Endodermal cell (in vitro differentiated cells): ENCODE measurements around the gene EYS. TPM values are rescaled to one million over a fixed set of nuclear protein-coding genes. Genes with fewer than 3 reads are reported as not detected.

Experiments
- DNase-seq: peaks from one replicate; pipeline ENCODE4 v3.0.0-alpha.2; 2017
- H3K27ac ChIP-seq: 2 replicates; pipeline ENCODE4 v1.5.1; 2013; ENCODE audit warnings: mild to moderate bottlenecking, low read depth, low read length, moderate library complexity
- H3K27me3 ChIP-seq: 2 replicates; pipeline ENCODE4 v1.6.1; 2013; ENCODE audit warnings: mild to moderate bottlenecking, low read length, moderate library complexity; ENCODE audit not compliant: insufficient read depth, control insufficient read depth, poor library complexity, severe bottlenecking
- H3K36me3 ChIP-seq: 2 replicates; pipeline ENCODE4 v1.7.0; 2013; ENCODE audit warnings: mild to moderate bottlenecking, low read length, moderate library complexity; ENCODE audit not compliant: control insufficient read depth, insufficient read depth
- H3K4me1 ChIP-seq: one replicate; pipeline ENCODE4 v1.7.0; 2013; ENCODE audit warnings: low read length; ENCODE audit not compliant: control insufficient read depth, insufficient read depth
- H3K4me3 ChIP-seq: 2 replicates; pipeline ENCODE4 v1.5.1; 2013; ENCODE audit warnings: mild to moderate bottlenecking, low read length, moderate library complexity
- H3K9ac ChIP-seq: 2 replicates; pipeline ENCODE4 v1.6.1; 2013; ENCODE audit warnings: mild to moderate bottlenecking, low read length, moderate library complexity; ENCODE audit not compliant: poor library complexity, severe bottlenecking; ENCODE audit errors: extremely low read depth
- H3K9me3 ChIP-seq: 2 replicates; pipeline ENCODE4 v1.6.1; 2013; ENCODE audit warnings: mild to moderate bottlenecking, low read length, moderate library complexity; ENCODE audit not compliant: control insufficient read depth
- H3K27ac Mint-ChIP-seq: 2 replicates; pipeline ENCODE4 v1.8.0; 2020; ENCODE audit warnings: mixed read lengths
- H3K27me3 Mint-ChIP-seq: 2 replicates; pipeline ENCODE4 v1.8.0; 2021; ENCODE audit warnings: mild to moderate bottlenecking, mixed read lengths; ENCODE audit not compliant: insufficient read depth
- H3K36me3 Mint-ChIP-seq: 2 replicates; pipeline ENCODE4 v1.8.0; 2020; ENCODE audit warnings: low read depth, mixed read lengths
- H3K4me1 Mint-ChIP-seq: 2 replicates; pipeline ENCODE4 v1.8.0; 2020; ENCODE audit warnings: mixed read lengths
- H3K4me3 Mint-ChIP-seq: 2 replicates; pipeline ENCODE4 v1.8.0; 2020; ENCODE audit warnings: mild to moderate bottlenecking, moderate library complexity, mixed read lengths
- H3K9me3 Mint-ChIP-seq: 2 replicates; pipeline ENCODE4 v1.8.0; 2020; ENCODE audit warnings: mild to moderate bottlenecking, mixed read lengths
- CTCF ChIP-seq: fragments of 200-600 bp; sonication (generic); conservative IDR thresholded peaks from 2 replicates; pipeline ENCODE4 v1.5.0; 2021; ENCODE audit warnings: antibody characterized with exemption, mild to moderate bottlenecking
- WGBS, 2 experiments: methylation state at CpG; one replicate each; pipeline versions ENCODE4 v1.1.5 to v1.1.7; 2013; ENCODE audit warnings: missing lambda C conversion rate in 2 of 2, mixed read lengths in 1 of 2; ENCODE audit not compliant: insufficient coverage in 1 of 2, insufficient read length in 1 of 2; 5-methylcytosine and 5-hydroxymethylcytosine counted together
- total RNA-seq, 2 donors: library from RNA; stranded (reverse); fragmentation: NEBNext Ultra II Directional in 1 of 2; extraction: Animal tissue kit (Norgen Biotek cat#: 25700) in 1 of 2; gene quantifications; 2 replicates in 1 of 2; 3 replicates in 1 of 2; pipeline ENCODE4 v1.2.1, GENCODE V29; 2021

EYS gene
- total RNA-seq, 2 donors from 2014 or later, result 0.31 to 0.70 TPM

GRCh38 chr6:65088575-65088974, 618.5 kb downstream of the EYS start:
- Histone ChIP-seq H3K4me1 (no peaks in the 10 kb centered on the region), H3K9me3 (peaks cover 21% of the 10 kb centered on the region), H3K27ac (no peak overlapping the region), H3K9ac (no peak overlapping the region), H3K36me3 (no peaks in the 10 kb centered on the region), H3K27me3 (no peaks in the 10 kb centered on the region), H3K4me3 (no peak overlapping the region)
- H3K36me3 Mint-ChIP-seq, result peaks cover 2% of the 10 kb centered on the region
- no peaks in the 10 kb centered on the region for H3K4me1 Mint-ChIP-seq
- H3K4me3 Mint-ChIP-seq, result no peak overlapping the region
- H3K27ac Mint-ChIP-seq, result no peak overlapping the region
- no peaks in the 10 kb centered on the region for H3K27me3 Mint-ChIP-seq
- no peak for DNase-seq
- peaks cover 30% of the 10 kb centered on the region for H3K9me3 Mint-ChIP-seq
- 90 to 93% methylated on average over 3 of the region's 3 CpGs for WGBS, 2 experiments
- no peak for TF ChIP-seq CTCF

GRCh38 chr6:65081756-65082155, 625.3 kb downstream of the EYS start:
- Mint-ChIP-seq H3K4me1 (no peaks in the 10 kb centered on the region), H3K9me3 (no peaks in the 10 kb centered on the region), H3K27me3 (no peaks in the 10 kb centered on the region), H3K36me3 (no peaks in the 10 kb centered on the region), H3K4me3 (no peak overlapping the region), H3K27ac (no peak overlapping the region)
- no peaks in the 10 kb centered on the region for H3K27me3 ChIP-seq
- no peaks in the 10 kb centered on the region for H3K4me1 ChIP-seq
- H3K9ac ChIP-seq, result no peak overlapping the region
- no peak overlapping the region for H3K27ac ChIP-seq
- 80 to 91% methylated on average over 1 of the region's 1 CpG for WGBS, 2 experiments
- no peak for TF ChIP-seq CTCF
- DNase-seq, result no peak
- no peak overlapping the region for H3K4me3 ChIP-seq
- H3K9me3 ChIP-seq, result no peaks in the 10 kb centered on the region
- H3K36me3 ChIP-seq, result no peaks in the 10 kb centered on the region

- H3K4me3 Mint-ChIP-seq, result no peak overlapping the region
Measured at GRCh38 chr6:65075705-65076230, 631.3 kb downstream of the EYS start.

More at GRCh38 chr6:65075705-65076230, 631.3 kb downstream of the EYS start:
- Histone ChIP-seq H3K9ac (no peak overlapping the region), H3K27ac (no peak overlapping the region), H3K36me3 (no peaks in the 10 kb centered on the region), H3K4me1 (no peaks in the 10 kb centered on the region), H3K9me3 (no peaks in the 10 kb centered on the region), H3K27me3 (no peaks in the 10 kb centered on the region), H3K4me3 (no peak overlapping the region)
- no peaks in the 10 kb centered on the region for H3K9me3 Mint-ChIP-seq
- H3K36me3 Mint-ChIP-seq, result no peaks in the 10 kb centered on the region
- H3K27ac Mint-ChIP-seq, result no peak overlapping the region
- no peaks in the 10 kb centered on the region for H3K4me1 Mint-ChIP-seq
- no peak for DNase-seq
- no peak for TF ChIP-seq CTCF
- no peaks in the 10 kb centered on the region for H3K27me3 Mint-ChIP-seq
